IMR-90 (cell line): ENCODE measurements around the gene PRKAG2. TPM values are rescaled to one million over a fixed set of nuclear protein-coding genes. Genes with fewer than 3 reads are reported as not detected.
A peak's percentile ranks its signal among the peaks of the same experiment; 100 is the strongest.

Experiments
- ATAC-seq: fragments of 200-7000 bp; cut with Tn5 transposase; 2 replicates; pipeline ENCODE4 v1.9.1; 2020; ENCODE audit warnings: low read depth, mild to moderate bottlenecking, moderate library complexity
- BruUV-seq: library from RNA; stranded (reverse); fragments of 400-500 nt; replicated peaks from 2 replicates; lab custom pipeline; 2021; lab: Mats Ljungman, UMichigan
- CTCF ChIA-PET: fragments of 300-600 bp; formaldehyde crosslinking; extraction: SDS; loops from one replicate; lab custom pipeline; 2021; ENCODE audit warnings: antibody characterized with exemption; lab: Yijun Ruan, JAX
- POLR2A ChIA-PET: fragments of 300-600 bp; sonication (Branson Sonifier 250); formaldehyde crosslinking; loops from one replicate; lab custom pipeline; 2022; ENCODE audit warnings: antibody characterized with exemption; ENCODE audit not compliant: unreplicated experiment; lab: Charles Lee
- DNase-seq: peaks from one replicate; pipeline ENCODE4 v3.0.0; 2013
- H2AFZ ChIP-seq: replicated peaks from 2 replicates; pipeline ENCODE3; 2013; ENCODE audit warnings: low read length, mild to moderate bottlenecking; ENCODE audit not compliant: poor library complexity
- H2AK5ac ChIP-seq: 2 replicates; pipeline ENCODE4 v1.6.1; 2013; ENCODE audit warnings: low read depth, low read length, inconsistent platforms
- H2AK9ac ChIP-seq: replicated peaks from 2 replicates; pipeline ENCODE3; 2013; ENCODE audit warnings: mild to moderate bottlenecking, low read depth, low read length, moderate library complexity; ENCODE audit not compliant: poor library complexity
- H2BK120ac ChIP-seq: 2 replicates; pipeline ENCODE4 v1.6.1; 2013; ENCODE audit warnings: low read depth, low read length, inconsistent platforms
- H2BK15ac ChIP-seq: 3 replicates; pipeline ENCODE4 v1.6.1; 2013; ENCODE audit warnings: low read depth, low read length, inconsistent platforms
- H2BK20ac ChIP-seq: 2 replicates; pipeline ENCODE4 v1.6.1; 2013; ENCODE audit warnings: low read depth, mild to moderate bottlenecking, inconsistent platforms, low read length, moderate library complexity
- H2BK5ac ChIP-seq: 2 replicates; pipeline ENCODE4 v1.6.1; 2013; ENCODE audit warnings: mild to moderate bottlenecking, low read depth, low read length, inconsistent platforms; ENCODE audit not compliant: poor library complexity, severe bottlenecking
- H3K14ac ChIP-seq: replicated peaks from 2 replicates; pipeline ENCODE4 v1.6.1; 2013; ENCODE audit warnings: low read depth, low read length, inconsistent platforms
- H3K18ac ChIP-seq: 2 replicates; pipeline ENCODE4 v1.6.1; 2013; ENCODE audit warnings: low read depth, low read length, control low read depth
- H3K23ac ChIP-seq: 2 replicates; pipeline ENCODE4 v1.6.1; 2013; ENCODE audit warnings: low read depth, low read length, inconsistent platforms
- H3K27ac ChIP-seq: 2 replicates; pipeline ENCODE4 v1.5.1; 2013; ENCODE audit warnings: mild to moderate bottlenecking, control low read depth, low read length; ENCODE audit not compliant: insufficient read depth
- H3K27me3 ChIP-seq: 2 replicates; pipeline ENCODE4 v1.6.1; 2013; ENCODE audit warnings: low read length; ENCODE audit not compliant: control insufficient read depth, insufficient read depth
- H3K36me3 ChIP-seq: 2 replicates; pipeline ENCODE4 v1.6.1; 2013; ENCODE audit warnings: low read length, mixed read lengths; ENCODE audit not compliant: control insufficient read depth, insufficient read depth
- H3K4ac ChIP-seq: 2 replicates; pipeline ENCODE4 v1.6.1; 2013; ENCODE audit warnings: low read depth, low read length, inconsistent platforms
- H3K4me1 ChIP-seq: 2 replicates; pipeline ENCODE4 v1.6.1; 2013; ENCODE audit warnings: low read length, mixed read lengths; ENCODE audit not compliant: control insufficient read depth, insufficient read depth
- H3K4me2 ChIP-seq: 2 replicates; pipeline ENCODE4 v1.6.1; 2013; ENCODE audit warnings: low read depth, mild to moderate bottlenecking, control low read depth, low read length, moderate library complexity
- H3K4me3 ChIP-seq: 2 replicates; pipeline ENCODE4 v1.5.1; 2013; ENCODE audit warnings: low read depth, mild to moderate bottlenecking, control low read depth, low read length, moderate library complexity; ENCODE audit not compliant: insufficient read depth
- H3K56ac ChIP-seq: 2 replicates; pipeline ENCODE4 v1.6.1; 2013; ENCODE audit warnings: low read length, inconsistent platforms; ENCODE audit not compliant: insufficient read depth; ENCODE audit errors: extremely low read depth
- H3K79me1 ChIP-seq, 2 experiments: 2 replicates each; pipeline ENCODE4 v1.6.1; 2013; ENCODE audit warnings: low read length in 2 of 2, inconsistent platforms in 1 of 2, low read depth in 1 of 2
- H3K9ac ChIP-seq: 2 replicates; pipeline ENCODE4 v1.6.1; 2013; ENCODE audit warnings: low read depth, low read length, control low read depth
- H3K9me1 ChIP-seq: 2 replicates; pipeline ENCODE4 v1.6.1; 2013; ENCODE audit warnings: low read length, inconsistent platforms; ENCODE audit not compliant: insufficient read depth
- H3K9me3 ChIP-seq: 2 replicates; pipeline ENCODE4 v1.6.1; 2013; ENCODE audit warnings: low read length; ENCODE audit not compliant: control insufficient read depth, insufficient read depth
- H4K20me1 ChIP-seq: 2 replicates; pipeline ENCODE4 v1.6.1; 2013; ENCODE audit warnings: low read length, inconsistent platforms; ENCODE audit not compliant: insufficient read depth
- H4K5ac ChIP-seq: 2 replicates; pipeline ENCODE4 v1.6.1; 2013; ENCODE audit warnings: mild to moderate bottlenecking, low read depth, low read length, control low read depth
- H4K8ac ChIP-seq, 2 experiments: 2 replicates each; pipeline ENCODE4 v1.6.1; 2013; ENCODE audit warnings: low read depth in 2 of 2, low read length in 2 of 2, control low read depth in 1 of 2, inconsistent platforms in 1 of 2
- H4K91ac ChIP-seq: 2 replicates; pipeline ENCODE4 v1.6.1; 2013; ENCODE audit warnings: low read depth, low read length, inconsistent platforms; ENCODE audit not compliant: insufficient read depth
- BHLHE40 ChIP-seq: fragments of 150-350 bp; IDR thresholded peaks from 2 replicates; pipeline ENCODE4 v1.6.1; 2016; ENCODE audit warnings: mild to moderate bottlenecking, low read depth, low read length
- CEBPB ChIP-seq: IDR thresholded peaks from 2 replicates; pipeline ENCODE4 v1.6.1; 2012; ENCODE audit warnings: low read depth, low read length, improper control_type of control experiment
- FOS ChIP-seq: fragments of 150-350 bp; IDR thresholded peaks from 2 replicates; pipeline ENCODE4 v1.6.1; 2016; ENCODE audit warnings: low read depth, low read length
- MAZ ChIP-seq: IDR thresholded peaks from 2 replicates; pipeline ENCODE4 v1.6.1; 2012; ENCODE audit warnings: low read depth, mild to moderate bottlenecking, low read length, improper control_type of control experiment, moderate library complexity, borderline replicate concordance
- NFE2L2 ChIP-seq: fragments of 150-350 bp; IDR thresholded peaks from 2 replicates; pipeline ENCODE4 v1.6.1; 2016; ENCODE audit warnings: low read depth, mild to moderate bottlenecking, low read length
- RAD21 ChIP-seq: IDR thresholded peaks from 2 replicates; pipeline ENCODE4 v1.6.1; 2012; ENCODE audit warnings: low read length, improper control_type of control experiment
- RCOR1 ChIP-seq: IDR thresholded peaks from 2 replicates; pipeline ENCODE4 v1.6.1; 2012; ENCODE audit warnings: mild to moderate bottlenecking, low read length, improper control_type of control experiment; ENCODE audit not compliant: insufficient replicate concordance
- WGBS, 2 experiments: methylation state at CpG; one replicate each; pipeline versions ENCODE4 v1.1.5 to v1.1.7; 2013; ENCODE audit warnings: missing lambda C conversion rate in 2 of 2; ENCODE audit not compliant: insufficient read length in 1 of 2; ENCODE audit errors: extremely low coverage in 2 of 2; 5-methylcytosine and 5-hydroxymethylcytosine counted together
- dilution Hi-C: fragments of 300-500 bp; cut with HindIII; formaldehyde crosslinking; loops from one replicate; pipeline ENCODE4 v1.14.3; 2018; ENCODE audit warnings: low sequenced_read_pairs; ENCODE audit not compliant: unreplicated experiment
- in situ Hi-C: fragments of 300-500 bp; cut with MboI; formaldehyde crosslinking; loops from 3 replicates; pipeline ENCODE4 v1.14.3; 2019; ENCODE audit warnings: low sequenced_read_pairs, inconsistent platforms, mixed read lengths
- intact Hi-C: fragments of 100-400 bp; cut with micrococcal nuclease; formaldehyde crosslinking; loops from 2 replicates; pipeline ENCODE4 v1.10.0; 2022
- polyA plus RNA-seq, 3 experiments: library from polyadenylated mRNA; depleted of rRNA; stranded (reverse); fragments of >200 nt; gene quantifications; 2 replicates each; pipeline ENCODE4 v1.2.3, GENCODE V29; 2012; ENCODE audit warnings: low replicate concordance in 1 of 3
- total RNA-seq: library from RNA; depleted of rRNA; stranded (reverse); fragments of >200 nt; gene quantifications from 2 replicates; pipeline ENCODE4 v1.2.3, GENCODE V29; 2012

PRKAG2 gene
- total and polyA plus RNA-seq, 2 of the 4 experiments (the other 2 are of a cell fraction), result 15.4 to 21.6 TPM

DNA sequence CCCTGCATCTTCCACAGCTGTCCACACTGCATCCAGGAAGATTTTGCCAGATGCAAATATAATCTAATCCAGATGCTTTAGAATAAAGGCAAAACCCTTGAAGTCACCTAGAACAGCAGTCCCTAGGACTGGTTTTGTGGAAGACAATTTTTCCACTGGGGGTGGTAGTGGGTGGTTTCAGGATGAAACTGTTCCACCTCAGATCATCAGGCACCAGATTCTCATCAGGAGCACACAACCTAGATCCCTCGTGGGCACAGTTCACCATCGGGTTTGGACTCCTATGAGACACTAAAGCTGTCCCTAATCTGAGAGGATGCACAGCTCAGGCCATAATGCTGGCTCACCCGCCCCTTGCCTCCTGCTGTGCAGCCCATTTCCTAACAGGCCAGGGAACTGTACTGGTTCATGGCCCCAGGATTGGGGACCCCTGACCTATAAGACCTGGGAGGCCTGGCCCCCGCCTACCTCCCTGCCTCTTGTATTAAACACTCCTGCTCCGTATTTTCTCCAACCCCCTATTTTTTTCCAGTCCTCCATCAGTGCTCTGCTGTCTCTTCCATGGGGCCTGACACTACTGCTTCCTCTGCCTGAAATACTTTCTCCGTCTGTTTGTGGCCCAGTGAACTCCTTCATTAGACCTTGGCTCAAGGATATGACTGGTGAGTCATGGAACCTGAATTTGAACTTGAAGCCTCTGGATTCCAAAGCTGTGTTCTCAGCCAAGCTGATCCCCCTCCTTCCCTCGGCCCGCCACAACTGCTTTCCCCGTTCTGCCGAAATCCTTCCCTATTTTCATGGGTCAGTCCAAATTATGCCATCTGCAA lies 277.3 kb downstream of the PRKAG2 start:
- peak overlapping the region; percentile 77 for H3K18ac ChIP-seq
- H4K8ac ChIP-seq, result peak overlapping the region; percentile 71 to 90
- H2BK20ac ChIP-seq, result peak overlapping the region; percentile 97
- peak overlapping the region; percentile 97 for H4K91ac ChIP-seq
- peak overlapping the region; percentile 37 for H3K9ac ChIP-seq
- peak overlapping the region; percentile 91 for H3K4me2 ChIP-seq
- peaks cover 23% of the 10 kb centered on the region for H3K4me1 ChIP-seq
- no TSS peak for BruUV-seq
- TF ChIP-seq MAZ, result peak; percentile 17; the same call in 1 of the 2 replicates
- TF ChIP-seq BHLHE40, result no peak
- no peak for TF ChIP-seq NFE2L2
- peak; percentile 29 for TF ChIP-seq RCOR1
- TF ChIP-seq FOS, result peak; percentile 79
- TF ChIP-seq CEBPB, result no peak
- TF ChIP-seq RAD21, result peak; percentile 3; the same call in 1 of the 2 replicates
- peaks cover 31 to 57% of the 10 kb centered on the region in 2 experiments for H3K79me1 ChIP-seq
- H3K4me3 ChIP-seq, result no peak overlapping the region
- WGBS, 2 experiments, result 0% methylated on average over 1 of the region's 10 CpGs; no CpG with 5 or more reads in 1 of the 2 experiments
- no peaks in the 10 kb centered on the region for H3K36me3 ChIP-seq
- H3K56ac ChIP-seq, result peak overlapping the region; percentile 71
- H2AFZ ChIP-seq, result peak overlapping the region; percentile 60
- H2AK5ac ChIP-seq, result peak overlapping the region; percentile 97
- ChIA-PET CTCF (interaction anchor here (1.0 to 1.6 kb wide), 5 partner anchors 22 to 146 kb away, joined by 3 to 4 read pairs (median 3); no protein-coding TSS in a partner anchor), POLR2A (no interaction called here)
- H3K27me3 ChIP-seq, result no peaks in the 10 kb centered on the region
- peaks cover 22% of the 10 kb centered on the region for H3K9me1 ChIP-seq
- intact Hi-C loops (loop anchor here (2.0 kb wide), 1 partner anchor 29 kb away; no protein-coding TSS in a partner anchor), in situ Hi-C loops (no loop called here), dilution Hi-C loops (no loop called here)
- H3K14ac ChIP-seq, result peak overlapping the region; percentile 74
- no peaks in the 10 kb centered on the region for H3K9me3 ChIP-seq
- H3K4ac ChIP-seq, result peak overlapping the region; percentile 96
- H3K27ac ChIP-seq, result peak overlapping the region; percentile 81
- ATAC-seq (peak; percentile 84), DNase-seq (peak; percentile 93)
- H2AK9ac ChIP-seq, result peak overlapping the region; percentile 73
- H2BK120ac ChIP-seq, result peak overlapping the region; percentile 95
- H2BK15ac ChIP-seq, result peak overlapping the region; percentile 98
- peak overlapping the region; percentile 83 for H2BK5ac ChIP-seq
- peak overlapping the region; percentile 52 for H4K5ac ChIP-seq
- peak overlapping the region; percentile 86 for H3K23ac ChIP-seq
- H4K20me1 ChIP-seq, result no peaks in the 10 kb centered on the region
